ENCODE measurements around the gene DDRGK1. TPM values are rescaled to one million over a fixed set of nuclear protein-coding genes. Genes with fewer than 3 reads are reported as not detected.

DDRGK1 gene
- total RNA-seq, 2 donors from 2014 or later = 78.5 to 87.1 TPM

DNA sequence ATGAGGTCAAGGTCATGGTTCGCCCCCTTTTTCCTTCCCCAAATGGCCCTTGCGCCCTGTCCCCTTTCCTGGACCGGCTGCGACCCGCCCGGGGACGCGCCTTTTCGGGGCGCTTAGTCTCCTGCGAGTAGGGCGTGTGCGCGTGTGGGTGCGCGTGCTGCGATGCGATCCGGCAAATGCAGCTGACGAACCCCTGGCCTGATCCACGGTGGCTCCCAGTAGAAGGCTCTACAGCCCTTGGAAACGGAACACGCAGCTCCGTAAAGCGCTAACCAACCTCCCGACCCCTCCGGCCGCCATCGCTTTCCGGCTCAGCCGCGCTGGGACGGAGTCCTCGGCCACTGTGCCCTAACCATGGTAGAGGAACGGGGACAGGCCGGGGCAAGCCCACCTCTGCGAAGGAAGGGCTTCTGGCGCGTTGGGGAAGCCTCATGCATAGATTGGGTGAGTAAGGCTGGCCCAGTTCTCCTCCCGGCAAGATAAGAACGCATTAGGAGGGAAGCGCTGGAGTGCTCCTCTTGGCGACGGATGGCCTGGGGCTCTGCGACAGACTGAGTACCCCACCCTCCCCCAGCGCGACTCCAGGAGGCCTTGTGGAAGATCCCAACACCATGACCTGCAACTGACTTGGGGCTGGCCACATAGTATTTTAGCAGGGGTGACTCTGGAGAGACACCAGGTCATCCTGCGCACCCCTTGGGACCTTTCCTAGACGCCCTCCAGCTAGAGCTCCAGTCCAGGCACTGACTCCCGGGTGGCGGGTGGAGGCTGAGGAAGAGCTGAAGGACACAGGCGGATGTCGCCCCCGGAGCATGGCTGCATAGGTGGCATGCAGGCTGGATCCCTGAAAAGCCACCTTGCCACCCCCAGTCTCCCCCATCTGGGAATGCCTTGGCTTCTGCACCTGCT is 35.6 kb upstream of the DDRGK1 start:
- Mint-ChIP-seq H3K4me3 (peak overlapping the region; percentile 81), H3K9me3 (no peaks in the 10 kb centered on the region), H3K27me3 (peaks cover 27 to 32% of the 10 kb centered on the region in 2 donors), H3K4me1 (ENCODE audit: low read depth in 2 of 2) (peaks cover 7% of the 10 kb centered on the region in 2 donors), H3K27ac (no peak overlapping the region), H3K36me3 (no peaks in the 10 kb centered on the region)
- DNase-seq (ENCODE audit: low spot score) = no peak
- no peak for ATAC-seq

GRCh38 chr20:3239026-3239866 is 34.8 kb upstream of the DDRGK1 start, which contains the start of gene SLC4A11:
SLC4A11 (minus strand) TSS chr20:3239190; CDS start chr20:3239137, 53 bp downstream.
- Mint-ChIP-seq H3K27me3 (peaks cover 27 to 32% of the 10 kb centered on the region in 2 donors), H3K4me3 (peak within 1 kb of the TSS; percentile 81), H3K9me3 (no peaks in the 10 kb centered on the region), H3K27ac (no peak within 1 kb of the TSS), H3K36me3 (no peaks in the 10 kb centered on the region), H3K4me1 (ENCODE audit: low read depth in 2 of 2) (peaks cover 7% of the 10 kb centered on the region in 2 donors)
- DNase-seq (ENCODE audit: low spot score) (peak; percentile 70), ATAC-seq (peak; percentile 71 to 78)

DNA sequence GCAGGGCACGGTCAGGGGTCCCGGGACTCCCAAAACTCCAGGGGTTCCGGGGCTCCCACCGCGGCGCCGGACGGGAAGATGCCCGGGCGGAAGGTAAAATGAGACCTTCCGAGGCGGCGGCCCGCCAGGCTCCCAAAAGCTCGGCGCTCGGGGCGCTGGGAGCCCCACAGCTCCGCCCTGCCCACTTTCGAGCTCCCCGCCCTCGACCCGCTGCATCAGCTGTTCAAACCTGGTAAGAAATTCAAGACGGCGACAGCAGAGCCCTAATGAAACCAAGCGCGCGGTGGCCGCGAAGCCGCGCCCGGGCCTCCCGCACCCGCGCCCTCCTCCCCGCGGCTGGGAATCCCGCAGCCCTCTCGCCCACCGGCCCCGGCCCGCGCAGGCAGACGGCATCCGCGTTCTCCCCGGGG is 34.1 kb upstream of the DDRGK1 start:
- Mint-ChIP-seq H3K9me3 (no peaks in the 10 kb centered on the region), H3K4me1 (ENCODE audit: low read depth in 2 of 2) (peaks cover 7% of the 10 kb centered on the region in 2 donors), H3K27ac (no peak overlapping the region), H3K36me3 (no peaks in the 10 kb centered on the region), H3K4me3 (peak overlapping the region; percentile 71), H3K27me3 (peaks cover 27 to 32% of the 10 kb centered on the region in 2 donors)
- no peak for DNase-seq (ENCODE audit: low spot score)
- ATAC-seq = peak; percentile 56 to 59

- ATAC-seq = no peak
- DNase-seq (ENCODE audit: low spot score) = no peak
Observed at GRCh38 chr20:3237958-3238615, 33.6 kb upstream of the DDRGK1 start.

GRCh38 chr20:3237011-3237957 is 32.8 kb upstream of the DDRGK1 start:
- Mint-ChIP-seq H3K9me3 (no peaks in the 10 kb centered on the region), H3K4me3 (peak overlapping the region; percentile 14), H3K27me3 (peaks cover 22 to 30% of the 10 kb centered on the region in 2 donors), H3K36me3 (no peaks in the 10 kb centered on the region), H3K27ac (no peak overlapping the region), H3K4me1 (ENCODE audit: low read depth in 2 of 2) (peaks cover 7% of the 10 kb centered on the region in 2 donors)
- ATAC-seq = no peak
- no peak for DNase-seq (ENCODE audit: low spot score)

More at GRCh38 chr20:3237958-3238615, 33.6 kb upstream of the DDRGK1 start:
- H3K27ac Mint-ChIP-seq = no peak overlapping the region
- peak overlapping the region; percentile 71 for H3K4me3 Mint-ChIP-seq
- peaks cover 7% of the 10 kb centered on the region in 2 donors for H3K4me1 Mint-ChIP-seq (ENCODE audit: low read depth in 2 of 2)
- H3K36me3 Mint-ChIP-seq = no peaks in the 10 kb centered on the region
- no peaks in the 10 kb centered on the region for H3K9me3 Mint-ChIP-seq
- H3K27me3 Mint-ChIP-seq = peaks cover 27 to 32% of the 10 kb centered on the region in 2 donors

DNA sequence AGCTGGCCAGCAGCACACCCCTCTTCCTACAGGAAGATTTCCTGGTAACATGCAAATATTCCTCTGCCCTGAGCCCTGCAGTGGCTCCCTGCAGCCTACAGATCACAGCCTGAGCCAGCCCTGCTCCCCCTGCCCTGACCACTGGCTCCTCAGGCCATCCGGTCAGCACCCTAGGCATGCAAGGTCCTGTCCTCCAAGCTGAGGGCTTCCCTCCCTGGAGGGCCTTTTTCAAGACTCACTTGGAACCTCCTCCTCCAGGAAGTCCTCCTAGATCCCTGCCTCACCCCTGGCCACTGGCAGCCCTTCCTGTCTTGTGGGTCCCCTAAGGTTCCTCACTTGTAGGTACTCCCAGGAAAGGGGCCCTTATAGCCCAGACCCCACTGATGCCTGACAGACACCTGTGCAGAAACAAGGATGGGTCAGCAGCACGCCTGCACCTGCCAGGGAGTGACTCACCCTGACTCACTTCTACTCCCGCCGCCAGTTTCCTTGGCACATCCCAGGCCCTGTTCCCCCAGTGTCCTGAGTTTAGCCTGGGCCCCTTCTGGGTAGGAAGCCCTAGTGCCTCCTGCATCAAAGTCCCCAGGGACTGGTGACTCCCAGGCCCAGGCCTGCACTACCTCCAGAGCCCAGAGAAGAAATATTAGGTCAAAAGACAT is 31.3 kb upstream of the DDRGK1 start:
- peaks cover 12 to 19% of the 10 kb centered on the region in 2 donors for H3K27me3 Mint-ChIP-seq
- H3K4me1 Mint-ChIP-seq (ENCODE audit: low read depth in 2 of 2) = peaks cover 7% of the 10 kb centered on the region in 2 donors
- ATAC-seq = no peak

DNA sequence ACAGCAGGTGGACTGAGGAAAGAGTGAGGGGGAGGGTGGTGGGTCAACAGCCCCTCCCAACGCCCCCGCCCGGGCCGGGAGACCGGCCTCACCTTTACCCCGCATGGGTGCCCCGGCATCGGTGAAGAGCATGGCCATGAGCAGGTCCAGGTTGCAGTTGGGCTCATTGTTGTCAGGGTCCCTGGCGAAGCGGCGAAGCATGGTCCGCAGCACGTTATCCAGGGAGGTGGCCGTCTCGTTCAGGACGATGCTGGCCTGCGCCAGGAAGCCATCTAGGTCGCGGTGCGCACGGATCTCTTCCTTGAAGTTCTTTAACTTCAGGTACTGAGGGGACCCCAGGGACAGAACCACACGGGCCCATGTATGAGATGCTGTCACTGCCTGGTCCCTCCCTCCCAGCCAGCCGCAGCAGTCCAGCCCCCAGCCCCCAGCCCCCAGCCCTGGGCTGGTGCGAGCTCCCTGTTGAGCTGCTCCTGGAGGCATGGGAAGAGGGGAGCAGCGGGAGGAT is 29.6 kb upstream of the DDRGK1 start:
- Mint-ChIP-seq H3K27ac (no peak overlapping the region), H3K4me1 (ENCODE audit: low read depth in 2 of 2) (no peaks in the 10 kb centered on the region), H3K9me3 (no peaks in the 10 kb centered on the region), H3K4me3 (no peak overlapping the region), H3K36me3 (no peaks in the 10 kb centered on the region), H3K27me3 (peaks cover 9 to 13% of the 10 kb centered on the region in 2 donors)
- DNase-seq (ENCODE audit: low spot score) = no peak
- ATAC-seq = no peak

More for the DNA sequence above, 31.3 kb upstream of the DDRGK1 start:
- H3K36me3 Mint-ChIP-seq = no peaks in the 10 kb centered on the region
- no peaks in the 10 kb centered on the region for H3K9me3 Mint-ChIP-seq
- DNase-seq (ENCODE audit: low spot score) = peak; percentile 25
- H3K27ac Mint-ChIP-seq = no peak overlapping the region
- no peak overlapping the region for H3K4me3 Mint-ChIP-seq

DNA sequence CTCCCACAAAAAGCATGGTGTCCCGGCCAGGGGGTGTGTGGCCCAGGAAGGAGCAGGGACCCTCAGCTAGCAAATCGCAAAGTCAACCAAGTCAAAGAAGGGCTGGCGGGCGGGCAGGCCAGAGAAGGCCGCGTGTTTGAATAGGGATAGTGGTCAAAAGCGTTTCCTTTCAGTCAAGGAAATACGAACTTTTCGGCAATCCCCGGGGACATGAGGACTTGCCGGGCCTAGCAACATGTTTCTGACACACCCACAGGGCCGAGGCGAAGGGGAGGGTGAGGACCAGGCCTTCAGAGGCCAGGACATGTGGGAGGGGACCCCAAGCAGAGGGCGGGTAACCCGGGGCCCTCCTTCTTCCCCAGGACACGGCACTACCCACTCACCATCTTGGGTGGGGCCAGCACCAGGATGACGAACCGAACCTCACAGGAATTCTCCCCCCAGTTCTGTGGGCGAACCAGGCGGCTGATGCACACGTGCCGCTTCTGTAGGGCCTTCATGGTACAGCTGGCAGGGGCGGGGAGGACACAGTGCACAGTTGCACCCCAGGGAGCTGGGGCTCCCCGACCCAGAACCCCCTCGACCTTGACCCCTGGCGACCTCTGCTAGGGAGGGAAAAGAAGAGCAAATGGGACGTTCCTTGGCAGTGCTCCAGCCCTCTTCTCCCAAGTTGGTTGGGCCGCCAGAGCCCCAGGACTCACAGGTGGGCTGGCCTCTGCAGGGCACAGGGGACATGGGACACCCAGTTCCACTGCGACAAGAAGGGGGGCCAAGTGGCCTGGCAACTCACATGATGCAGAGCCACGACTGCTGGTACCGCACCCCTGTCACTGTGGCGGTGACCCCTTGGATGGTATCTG is 28.9 kb upstream of the DDRGK1 start:
- Mint-ChIP-seq H3K4me3 (no peak overlapping the region), H3K27ac (no peak overlapping the region), H3K4me1 (ENCODE audit: low read depth in 2 of 2) (no peaks in the 10 kb centered on the region), H3K36me3 (no peaks in the 10 kb centered on the region), H3K27me3 (peaks cover 9 to 13% of the 10 kb centered on the region in 2 donors), H3K9me3 (no peaks in the 10 kb centered on the region)
- ATAC-seq (no peak), DNase-seq (ENCODE audit: low spot score) (peak; percentile 54)

- DNase-seq (ENCODE audit: low spot score) (no peak), ATAC-seq (no peak)
- Mint-ChIP-seq H3K9me3 (no peaks in the 10 kb centered on the region), H3K27ac (no peak overlapping the region), H3K4me1 (ENCODE audit: low read depth in 2 of 2) (no peaks in the 10 kb centered on the region), H3K27me3 (peaks cover 7 to 13% of the 10 kb centered on the region in 2 donors), H3K36me3 (no peaks in the 10 kb centered on the region), H3K4me3 (no peak overlapping the region)
Observed at GRCh38 chr20:3231889-3232588, 27.6 kb upstream of the DDRGK1 start.

DNA sequence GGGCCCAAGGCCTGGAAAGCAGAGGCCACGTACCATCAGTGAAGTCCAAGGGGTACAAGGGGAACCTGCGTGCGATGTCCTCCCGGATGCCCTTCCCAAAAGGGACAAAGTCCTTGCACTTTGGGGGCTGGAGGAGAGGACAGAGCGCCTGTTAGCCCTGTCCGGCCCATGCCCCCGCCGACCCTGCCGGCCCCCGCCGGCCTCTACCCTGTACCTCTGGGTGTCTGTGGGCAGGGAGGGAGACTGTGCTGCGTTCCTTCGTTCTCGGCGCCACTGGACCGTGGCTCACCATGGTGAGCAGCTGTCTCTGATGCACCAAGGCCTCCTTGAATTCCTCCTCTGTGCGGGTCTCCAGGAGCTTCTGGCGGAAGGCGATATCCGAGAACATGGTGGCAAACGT is 26.6 kb upstream of the DDRGK1 start:
- no peaks in the 10 kb centered on the region for H3K36me3 Mint-ChIP-seq
- DNase-seq (ENCODE audit: low spot score) (peak; percentile 26), ATAC-seq (no peak)
- H3K9me3 Mint-ChIP-seq = no peaks in the 10 kb centered on the region
- peaks cover 0 to 4% of the 10 kb centered on the region in 2 donors for H3K27me3 Mint-ChIP-seq
- no peak overlapping the region for H3K4me3 Mint-ChIP-seq
- H3K4me1 Mint-ChIP-seq (ENCODE audit: low read depth in 2 of 2) = no peaks in the 10 kb centered on the region
- no peak overlapping the region for H3K27ac Mint-ChIP-seq

DNA sequence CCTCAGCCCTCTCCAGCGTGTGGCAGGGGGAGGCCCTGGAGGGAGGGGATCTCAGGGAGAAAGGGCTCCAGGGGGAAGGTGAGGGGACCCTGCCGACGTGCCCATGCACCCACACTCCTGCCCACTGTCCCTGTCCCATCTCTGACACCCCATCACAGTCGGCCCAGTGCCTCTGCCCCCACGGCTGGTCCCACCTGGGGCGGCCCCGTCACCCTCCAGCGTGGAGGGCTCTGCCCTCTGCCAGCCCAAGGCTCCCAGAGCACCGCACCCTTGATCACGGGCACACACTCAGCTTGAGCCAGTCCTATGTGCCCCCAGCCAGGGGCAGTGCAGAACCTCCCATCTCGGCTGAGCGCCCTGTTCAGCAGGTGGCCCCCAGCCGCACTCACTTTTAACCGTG is 25.3 kb upstream of the DDRGK1 start:
- DNase-seq (ENCODE audit: low spot score) = no peak
- ATAC-seq = no peak
- H3K9me3 Mint-ChIP-seq = no peaks in the 10 kb centered on the region
- H3K27ac Mint-ChIP-seq = no peak overlapping the region
- no peaks in the 10 kb centered on the region for H3K4me1 Mint-ChIP-seq (ENCODE audit: low read depth in 2 of 2)
- no peaks in the 10 kb centered on the region for H3K27me3 Mint-ChIP-seq
- no peak overlapping the region for H3K4me3 Mint-ChIP-seq
- no peaks in the 10 kb centered on the region for H3K36me3 Mint-ChIP-seq

Data from natural killer cell treated with Interleukin-12 subunit alpha and Interleukin-12 subunit beta and Interleukin-15 and Interleukin-18, amount 100 ng/mL, for 72 hours (primary cell).